ENCODE results near the gene DIABLO.

DIABLO gene

GRCh38 chr12:122197612-122197966 lies 28.3 kb downstream of the DIABLO start:
- no peak for DNase-seq (ENCODE audit: low read depth in 1 of 2, low spot score in 1 of 2)
- no peak overlapping the region for H3K4me3 ChIP-seq (replicated peaks; ENCODE audit: insufficient read depth, low read length)
- TF ChIP-seq GABPA (IDR thresholded peaks at IDR 0.05; ENCODE audit: low read depth), result no peak
- TF ChIP-seq POLR2AphosphoS5 (IDR thresholded peaks at IDR 0.05; ENCODE audit: low read depth), result no peak
- peaks cover 6% of the 10 kb centered on the region for H3K27me3 ChIP-seq (ENCODE audit: insufficient read depth, poor library complexity, severe bottlenecking)
- H3K27ac ChIP-seq (replicated peaks), result no peak overlapping the region

DNA sequence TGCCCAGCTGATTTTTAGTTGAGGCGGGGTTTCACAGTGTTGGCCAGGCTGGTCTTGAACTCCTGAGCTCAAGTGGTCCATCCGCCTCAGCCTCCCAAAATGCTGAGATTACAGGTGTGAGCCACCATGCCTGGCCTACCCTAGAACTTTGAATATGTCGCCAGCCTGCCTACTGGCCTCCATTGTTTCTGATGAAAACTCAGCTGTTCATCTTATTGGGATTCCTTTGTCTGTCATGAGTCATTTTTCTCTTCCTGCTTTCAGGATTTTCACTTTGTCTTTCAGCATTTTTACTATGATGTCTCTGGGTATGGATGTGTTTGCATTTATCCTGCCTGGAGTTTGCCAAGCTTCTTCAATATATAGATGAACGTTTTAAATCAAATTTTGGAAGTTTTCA lies 30.4 kb downstream of the DIABLO start:
- no peak overlapping the region for H3K4me3 ChIP-seq (replicated peaks; ENCODE audit: insufficient read depth, low read length)
- no peaks in the 10 kb centered on the region for H3K27me3 ChIP-seq (ENCODE audit: insufficient read depth, poor library complexity, severe bottlenecking)
- TF ChIP-seq REST (IDR thresholded peaks at IDR 0.05; ENCODE audit: insufficient replicate concordance, low read depth) (no peak), GABPA (IDR thresholded peaks at IDR 0.05; ENCODE audit: low read depth) (no peak), POLR2AphosphoS5 (IDR thresholded peaks at IDR 0.05; ENCODE audit: low read depth) (no peak), CTCF (IDR thresholded peaks at IDR 0.05; ENCODE audit: insufficient read depth, low read length) (no peak), SPI1 (IDR thresholded peaks at IDR 0.05; ENCODE audit: borderline replicate concordance, low read depth) (no peak)
- DNase-seq (ENCODE audit: low read depth in 1 of 2, low spot score in 1 of 2), result no peak
- no peak overlapping the region for H3K27ac ChIP-seq (replicated peaks)

DNA sequence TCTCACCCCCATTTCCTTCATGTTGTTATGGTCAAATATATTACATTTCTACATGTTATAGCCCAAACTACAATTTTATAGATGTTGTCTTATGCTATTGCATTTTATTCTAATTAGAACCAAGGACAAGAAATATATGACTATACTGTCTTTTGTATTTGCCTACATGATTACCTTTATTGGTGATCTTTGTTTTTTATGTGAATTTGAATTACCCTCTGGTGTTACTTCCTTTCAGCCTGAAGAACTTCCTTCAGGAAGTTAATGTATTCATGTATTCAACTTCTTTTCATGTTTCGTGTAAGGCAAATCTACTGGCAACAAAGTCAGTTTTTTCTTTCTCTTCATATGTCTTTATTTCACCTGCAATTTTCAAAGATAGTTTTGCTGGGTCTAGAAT lies 31.0 kb downstream of the DIABLO start:
- no peak overlapping the region for H3K27ac ChIP-seq (replicated peaks)
- no peak overlapping the region for H3K4me3 ChIP-seq (replicated peaks; ENCODE audit: insufficient read depth, low read length)
- no peak for DNase-seq (ENCODE audit: low read depth in 1 of 2, low spot score in 1 of 2)
- TF ChIP-seq POLR2AphosphoS5 (IDR thresholded peaks at IDR 0.05; ENCODE audit: low read depth) (no peak), REST (IDR thresholded peaks at IDR 0.05; ENCODE audit: insufficient replicate concordance, low read depth) (no peak), GABPA (IDR thresholded peaks at IDR 0.05; ENCODE audit: low read depth) (no peak), SPI1 (IDR thresholded peaks at IDR 0.05; ENCODE audit: borderline replicate concordance, low read depth) (no peak), CTCF (IDR thresholded peaks at IDR 0.05; ENCODE audit: insufficient read depth, low read length) (no peak)
- no peaks in the 10 kb centered on the region for H3K27me3 ChIP-seq (ENCODE audit: insufficient read depth, poor library complexity, severe bottlenecking)

- Histone ChIP-seq H3K4me3 (replicated peaks; ENCODE audit: insufficient read depth, low read length) (no peak overlapping the region), H3K27me3 (ENCODE audit: insufficient read depth, poor library complexity, severe bottlenecking) (no peaks in the 10 kb centered on the region), H3K27ac (replicated peaks) (no peak overlapping the region)
- no peak for DNase-seq (ENCODE audit: low read depth in 1 of 2, low spot score in 1 of 2)
- no peak for TF ChIP-seq CTCF (IDR thresholded peaks at IDR 0.05; ENCODE audit: insufficient read depth, low read length)
- no peak for TF ChIP-seq GABPA (IDR thresholded peaks at IDR 0.05; ENCODE audit: low read depth)
- TF ChIP-seq REST (IDR thresholded peaks at IDR 0.05; ENCODE audit: insufficient replicate concordance, low read depth), result no peak
- no peak for TF ChIP-seq POLR2AphosphoS5 (IDR thresholded peaks at IDR 0.05; ENCODE audit: low read depth)
- no peak for TF ChIP-seq SPI1 (IDR thresholded peaks at IDR 0.05; ENCODE audit: borderline replicate concordance, low read depth)
These were observed 33.4 kb downstream of the DIABLO start for GRCh38 chr12:122192441-122192840.
